ENCODE measurements around the gene GUF1.

DNA sequence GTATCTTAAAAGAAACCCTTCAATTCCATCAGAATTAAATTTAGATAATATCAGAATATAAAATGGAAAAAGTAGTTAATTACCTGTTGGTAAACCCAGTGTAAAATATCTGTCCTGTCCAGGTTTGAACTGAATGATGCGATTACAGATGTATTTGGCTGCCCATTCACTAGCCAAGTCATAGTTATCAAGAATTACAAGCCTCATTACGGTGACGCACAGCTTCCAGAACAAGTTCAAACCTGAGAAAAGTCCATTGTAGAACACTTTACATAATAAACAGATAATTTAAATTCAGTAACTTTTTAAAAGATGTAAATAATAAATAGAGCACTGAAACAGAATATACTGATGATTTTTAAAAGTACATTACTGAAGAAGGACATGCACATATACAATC, 43.8 kb downstream of the GUF1 start:
- TF ChIP-seq EZH2phosphoT487 (IDR thresholded peaks at IDR 0.05; ENCODE audit: insufficient read depth, low read depth): no peak
- no peak for TF ChIP-seq EZH2 (IDR thresholded peaks at IDR 0.05; ENCODE audit: insufficient read depth, poor library complexity, severe bottlenecking)
